Effector memory CD8-positive, alpha-beta T cell (primary cell): ENCODE results near the gene TEX52.
A peak's percentile ranks its signal among the peaks of the same experiment; 100 is the strongest.

Experiments used
- ATAC-seq: fragments of 150-1000 bp; cut with Tn5 transposase; replicated peaks from 2 replicates; pipeline ENCODE4 v1.10.0; 2021; ENCODE audit warnings: mild to moderate bottlenecking, moderate library complexity
- DNase-seq, 3 experiments: peaks; one replicate each; pipeline ENCODE4 v3.0.0; 2021
- H3K27ac Mint-ChIP-seq, 2 donors: one replicate each; pipeline ENCODE4 v1.8.0; 2022; ENCODE audit warnings: mild to moderate bottlenecking in 2 of 2, mixed read lengths in 2 of 2, moderate library complexity in 2 of 2
- H3K27me3 Mint-ChIP-seq, 2 donors: one replicate each; pipeline ENCODE4 v1.8.0; 2022; ENCODE audit warnings: mixed read lengths in 2 of 2
- H3K36me3 Mint-ChIP-seq: one replicate; pipeline ENCODE4 v1.8.0; 2022; ENCODE audit warnings: mild to moderate bottlenecking, moderate library complexity, mixed read lengths; ENCODE audit not compliant: insufficient read depth
- H3K4me1 Mint-ChIP-seq, 2 donors: one replicate each; pipeline ENCODE4 v1.8.0; 2022; ENCODE audit warnings: low read depth in 2 of 2, mixed read lengths in 2 of 2
- H3K4me3 Mint-ChIP-seq, 2 donors: one replicate each; pipeline ENCODE4 v1.8.0; 2022; ENCODE audit warnings: mild to moderate bottlenecking in 2 of 2, mixed read lengths in 2 of 2, moderate library complexity in 2 of 2
- H3K9me3 Mint-ChIP-seq, 2 donors: one replicate each; pipeline ENCODE4 v1.8.0; 2022; ENCODE audit warnings: mixed read lengths in 2 of 2

The TEX52 gene

GRCh38 chr12:2812290-2813213 is 44.3 kb downstream of the TEX52 start, which contains the start of gene ITFG2:
TSS of gene ITFG2 (plus strand) at chr12:2812668. CDS start at chr12:2812761, 93 bp downstream.
- Mint-ChIP-seq H3K4me1 (peaks cover 11 to 14% of the 10 kb centered on the region in 2 donors), H3K27me3 (no peaks in the 10 kb centered on the region), H3K36me3 (peaks cover 36% of the 10 kb centered on the region), H3K27ac (peak within 1 kb of the TSS; percentile 93 to 97), H3K4me3 (peak within 1 kb of the TSS; percentile 91 to 94), H3K9me3 (no peaks in the 10 kb centered on the region)
- ATAC-seq (peak; percentile 91), DNase-seq (peak; percentile 94 to 96 (median 94))

- ATAC-seq (no peak), DNase-seq (no peak)
- H3K36me3 Mint-ChIP-seq = peaks cover 31% of the 10 kb centered on the region
- no peaks in the 10 kb centered on the region for H3K9me3 Mint-ChIP-seq
- H3K27ac Mint-ChIP-seq = peak overlapping the region; percentile 93 to 97
- H3K4me1 Mint-ChIP-seq = peaks cover 11 to 14% of the 10 kb centered on the region in 2 donors
- H3K27me3 Mint-ChIP-seq = no peaks in the 10 kb centered on the region
- H3K4me3 Mint-ChIP-seq = peak overlapping the region; percentile 91 to 94
Observed at GRCh38 chr12:2811801-2812200, 45.0 kb downstream of the TEX52 start.

GRCh38 chr12:2806700-2807099 is 50.1 kb downstream of the TEX52 start:
- no peaks in the 10 kb centered on the region for H3K27me3 Mint-ChIP-seq
- no peaks in the 10 kb centered on the region for H3K4me1 Mint-ChIP-seq
- H3K36me3 Mint-ChIP-seq = peaks cover 31% of the 10 kb centered on the region
- ATAC-seq = no peak
- H3K27ac Mint-ChIP-seq = no peak overlapping the region
- no peak overlapping the region for H3K4me3 Mint-ChIP-seq
- no peak for DNase-seq
- no peaks in the 10 kb centered on the region for H3K9me3 Mint-ChIP-seq

- Mint-ChIP-seq H3K27ac (peak overlapping the region in 1 of 2 donors; percentile 29), H3K9me3 (no peaks in the 10 kb centered on the region), H3K4me1 (no peaks in the 10 kb centered on the region), H3K4me3 (no peak overlapping the region), H3K27me3 (no peaks in the 10 kb centered on the region), H3K36me3 (peaks cover 39% of the 10 kb centered on the region)
- ATAC-seq (no peak), DNase-seq (no peak)
Observed at GRCh38 chr12:2805143-2805520, 51.7 kb downstream of the TEX52 start.

GRCh38 chr12:2804393-2805142 is 52.3 kb downstream of the TEX52 start:
- DNase-seq (no peak), ATAC-seq (no peak)
- Mint-ChIP-seq H3K27ac (peak overlapping the region in 1 of 2 donors; percentile 29), H3K36me3 (peaks cover 44% of the 10 kb centered on the region), H3K4me1 (no peaks in the 10 kb centered on the region), H3K9me3 (no peaks in the 10 kb centered on the region), H3K4me3 (no peak overlapping the region), H3K27me3 (no peaks in the 10 kb centered on the region)

GRCh38 chr12:2803635-2804392 is 53.0 kb downstream of the TEX52 start:
- no peaks in the 10 kb centered on the region for H3K4me1 Mint-ChIP-seq
- no peak for ATAC-seq
- DNase-seq = no peak
- no peaks in the 10 kb centered on the region for H3K27me3 Mint-ChIP-seq
- H3K9me3 Mint-ChIP-seq = no peaks in the 10 kb centered on the region
- H3K36me3 Mint-ChIP-seq = peaks cover 49% of the 10 kb centered on the region
- peak overlapping the region; percentile 29 to 32 for H3K27ac Mint-ChIP-seq
- no peak overlapping the region for H3K4me3 Mint-ChIP-seq

GRCh38 chr12:2801044-2801783 is 55.6 kb downstream of the TEX52 start:
- Mint-ChIP-seq H3K36me3 (peaks cover 62% of the 10 kb centered on the region), H3K4me1 (peaks cover 10 to 13% of the 10 kb centered on the region in 2 donors), H3K9me3 (no peaks in the 10 kb centered on the region), H3K27me3 (no peaks in the 10 kb centered on the region), H3K4me3 (no peak overlapping the region), H3K27ac (peak overlapping the region in 1 of 2 donors; percentile 41)
- ATAC-seq (no peak), DNase-seq (no peak)

- no peak for DNase-seq
- Mint-ChIP-seq H3K9me3 (no peaks in the 10 kb centered on the region), H3K27ac (peak overlapping the region in 1 of 2 donors; percentile 41), H3K36me3 (peaks cover 60% of the 10 kb centered on the region), H3K27me3 (no peaks in the 10 kb centered on the region), H3K4me3 (no peak overlapping the region), H3K4me1 (peaks cover 13 to 16% of the 10 kb centered on the region in 2 donors)
- ATAC-seq = no peak
Observed at GRCh38 chr12:2800046-2800570, 56.7 kb downstream of the TEX52 start.
